Measurements from ENCODE around the gene KLRC3. TPM values are rescaled to one million over a fixed set of nuclear protein-coding genes. Genes with fewer than 3 reads are reported as not detected.
"Not testable (repeated sequence)": the region's sequence is repeated elsewhere in the genome, so short reads cannot be mapped to it uniquely, and the experiment has no call there.

Gene KLRC3
- total RNA-seq, 2 experiments from 2014 or later, result 1.5 to 6.8 TPM

- H3K36me3 ChIP-seq (ENCODE audit: insufficient read depth, low read length), result peaks cover 56% of the 10 kb centered on the region
- TF ChIP-seq CTCF (conservative IDR thresholded peaks at IDR 0.05; ENCODE audit: low read length) (no peak), EZH2phosphoT487 (IDR thresholded peaks at IDR 0.05; ENCODE audit: borderline replicate concordance, low read depth, low read length) (no peak)
Observed at GRCh38 chr12:10368206-10369171, 51.9 kb downstream of the KLRC3 start.

GRCh38 chr12:10367714-10368113 lies 52.7 kb downstream of the KLRC3 start:
- not testable (repeated sequence) for H3K4me2 ChIP-seq (ENCODE audit: low read length); BruUV-seq (replicated peaks); H3K4me3 ChIP-seq (ENCODE audit: low read depth, low read length, poor library complexity, severe bottlenecking); H3K9me2 ChIP-seq (ENCODE audit: insufficient read depth, low read length); H3K27ac ChIP-seq (ENCODE audit: low read depth, low read length, poor library complexity, severe bottlenecking); H2AFZ ChIP-seq (ENCODE audit: low read length); H3K79me2 ChIP-seq (ENCODE audit: insufficient read depth, low read depth, low read length); DNase-seq (ENCODE audit: low spot score); H4K20me1 ChIP-seq (ENCODE audit: insufficient read depth, low read length)
- H3K9me3 ChIP-seq (ENCODE audit: low read length), result peaks cover 29% of the 10 kb centered on the region
- CTCF ChIA-PET (ENCODE audit: unreplicated experiment), result interaction anchor here (1.1 kb wide), 1 partner anchor 196 kb away, joined by 3 read pairs; no protein-coding TSS in a partner anchor
- POLR2A ChIA-PET, result interaction anchor here (1.0 to 5.0 kb wide), 4 partner anchors 19 to 193 kb away, joined by 3 to 41 read pairs (median 7); no protein-coding TSS in a partner anchor
- intact Hi-C loops (cut with micrococcal nuclease; ENCODE audit: unreplicated experiment), result loop anchor here (1.0 to 2.0 kb wide), 3 partner anchors 41 to 195 kb away; partner anchors contain the start of gene KLRC4
- H3K4me1 ChIP-seq (ENCODE audit: insufficient read depth, low read length, poor library complexity, severe bottlenecking), result peaks cover 41% of the 10 kb centered on the region
- H3K36me3 ChIP-seq (ENCODE audit: insufficient read depth, low read length), result peaks cover 52% of the 10 kb centered on the region

More at GRCh38 chr12:10368206-10369171, 51.9 kb downstream of the KLRC3 start:
- Histone ChIP-seq H3K4me3 (ENCODE audit: low read depth, low read length, poor library complexity, severe bottlenecking) (no peak overlapping the region), H3K79me2 (ENCODE audit: insufficient read depth, low read depth, low read length) (no peaks in the 10 kb centered on the region), H3K4me1 (ENCODE audit: insufficient read depth, low read length, poor library complexity, severe bottlenecking) (peaks cover 41% of the 10 kb centered on the region), H4K20me1 (ENCODE audit: insufficient read depth, low read length) (no peaks in the 10 kb centered on the region), H3K9me2 (ENCODE audit: insufficient read depth, low read length) (no peaks in the 10 kb centered on the region), H3K27ac (ENCODE audit: low read depth, low read length, poor library complexity, severe bottlenecking) (no peak overlapping the region), H3K9me3 (ENCODE audit: low read length) (peaks cover 29% of the 10 kb centered on the region), H3K4me2 (ENCODE audit: low read length) (no peak overlapping the region), H2AFZ (ENCODE audit: low read length) (no peak overlapping the region)
- ChIA-PET POLR2A (interaction anchor here (1.4 kb wide), 1 partner anchor 22 kb away, joined by 4 read pairs; no protein-coding TSS in a partner anchor), CTCF (ENCODE audit: unreplicated experiment) (no interaction called here)
- no peak for DNase-seq (ENCODE audit: low spot score)
- BruUV-seq (replicated peaks), result no TSS peak
- intact Hi-C loops (cut with micrococcal nuclease; ENCODE audit: unreplicated experiment), result no loop called here

GRCh38 chr12:10366875-10367274 lies 53.5 kb downstream of the KLRC3 start:
- no TSS peak for BruUV-seq (replicated peaks)
- H3K79me2 ChIP-seq (ENCODE audit: insufficient read depth, low read depth, low read length), result no peaks in the 10 kb centered on the region
- ChIA-PET POLR2A (interaction anchor here (0.6 to 5.0 kb wide), 11 partner anchors 16 to 273 kb away, joined by 3 to 41 read pairs (median 5); no protein-coding TSS in a partner anchor), CTCF (ENCODE audit: unreplicated experiment) (interaction anchor here (0.8 to 1.4 kb wide), 4 partner anchors 19 to 197 kb away, joined by 3 to 4 read pairs (median 3); no protein-coding TSS in a partner anchor)
- TF ChIP-seq CTCF (conservative IDR thresholded peaks at IDR 0.05; ENCODE audit: low read length) (peak; percentile 81), EZH2phosphoT487 (IDR thresholded peaks at IDR 0.05; ENCODE audit: borderline replicate concordance, low read depth, low read length) (no peak)
- intact Hi-C loops (cut with micrococcal nuclease; ENCODE audit: unreplicated experiment), result loop anchor here (1.0 to 2.0 kb wide), 3 partner anchors 42 to 195 kb away; partner anchors contain the start of gene KLRC4
- H3K4me3 ChIP-seq (ENCODE audit: low read depth, low read length, poor library complexity, severe bottlenecking), result no peak overlapping the region
- peak overlapping the region; percentile 84 for H3K27ac ChIP-seq (ENCODE audit: low read depth, low read length, poor library complexity, severe bottlenecking)
- no peaks in the 10 kb centered on the region for H4K20me1 ChIP-seq (ENCODE audit: insufficient read depth, low read length)
- no peak overlapping the region; the same call in 1 of the 2 replicates for H2AFZ ChIP-seq (ENCODE audit: low read length)
- H3K4me2 ChIP-seq (ENCODE audit: low read length), result 0 out of 2 replicates have a peak overlapping the region, but pooled peaks have one; percentile 86
- H3K36me3 ChIP-seq (ENCODE audit: insufficient read depth, low read length), result peaks cover 44% of the 10 kb centered on the region
- peak; percentile 63 for DNase-seq (ENCODE audit: low spot score)
- peaks cover 29% of the 10 kb centered on the region for H3K9me3 ChIP-seq (ENCODE audit: low read length)
- peaks cover 41% of the 10 kb centered on the region for H3K4me1 ChIP-seq (ENCODE audit: insufficient read depth, low read length, poor library complexity, severe bottlenecking)
- no peaks in the 10 kb centered on the region for H3K9me2 ChIP-seq (ENCODE audit: insufficient read depth, low read length)
